CD4-positive, alpha-beta memory T cell (primary cell): ENCODE data around the gene ACYP1. TPM values are rescaled to one million over a fixed set of nuclear protein-coding genes. Genes with fewer than 3 reads are reported as not detected.

ENCODE experiments used
- CTCF ChIA-PET: fragments of 350-600 bp; sonication (Branson Sonifier 250); formaldehyde crosslinking; loops from one replicate; lab custom pipeline; 2021; ENCODE audit warnings: inconsistent platforms; ENCODE audit not compliant: partially characterized antibody; lab: Charles Lee
- POLR2A ChIA-PET: fragments of 350-600 bp; sonication (Branson Sonifier 250); formaldehyde crosslinking; loops from one replicate; lab custom pipeline; 2021; ENCODE audit not compliant: partially characterized antibody; lab: Charles Lee
- DNase-seq, 5 donors: peaks; one replicate each; pipeline versions ENCODE4 v3.0.0 to v3.0.0-alpha.2; 2020 to 2022; ENCODE audit warnings: mixed read lengths in 1 of 5
- H3K27ac ChIP-seq: one replicate; pipeline ENCODE4 v1.7.0; 2013; ENCODE audit warnings: low read depth, low read length
- H3K27me3 ChIP-seq: 2 replicates; pipeline ENCODE4 v1.7.0; 2013; ENCODE audit warnings: mild to moderate bottlenecking, low read length, moderate library complexity; ENCODE audit not compliant: insufficient read depth
- H3K36me3 ChIP-seq: 2 replicates; pipeline ENCODE4 v1.7.0; 2013; ENCODE audit warnings: mild to moderate bottlenecking, low read length, moderate library complexity; ENCODE audit not compliant: insufficient read depth
- H3K4me1 ChIP-seq: 2 replicates; pipeline ENCODE4 v1.7.0; 2013; ENCODE audit warnings: mild to moderate bottlenecking, low read length, moderate library complexity; ENCODE audit not compliant: insufficient read depth
- H3K4me3 ChIP-seq, 2 donors: one replicate each; pipeline ENCODE4 v1.7.0; 2013; ENCODE audit warnings: low read length in 2 of 2, mild to moderate bottlenecking in 1 of 2
- H3K9me3 ChIP-seq, 2 donors: one replicate each; pipeline ENCODE4 v1.7.0; 2013; ENCODE audit warnings: low read length in 2 of 2, control low read depth in 1 of 2; ENCODE audit not compliant: control insufficient read depth in 1 of 2
- H3K27ac Mint-ChIP-seq, 7 donors: one replicate each; pipeline ENCODE4 v1.8.0; 2020 to 2021; ENCODE audit warnings: mixed read lengths in 7 of 7, mild to moderate bottlenecking in 6 of 7, inconsistent platforms in 3 of 7, moderate library complexity in 3 of 7
- H3K27me3 Mint-ChIP-seq, 2 donors: one replicate each; pipeline ENCODE4 v1.8.0; 2020 to 2021; ENCODE audit warnings: mixed read lengths in 2 of 2
- H3K36me3 Mint-ChIP-seq, 2 donors: one replicate each; pipeline ENCODE4 v1.8.0; 2020 to 2021; ENCODE audit warnings: mixed read lengths in 2 of 2, inconsistent platforms in 1 of 2, mild to moderate bottlenecking in 1 of 2
- H3K4me1 Mint-ChIP-seq, 4 donors: one replicate each; pipeline ENCODE4 v1.8.0; 2020 to 2021; ENCODE audit warnings: mixed read lengths in 4 of 4, mild to moderate bottlenecking in 1 of 4
- H3K4me3 Mint-ChIP-seq, 8 donors: one replicate each; pipeline ENCODE4 v1.8.0; 2020 to 2021; ENCODE audit warnings: mixed read lengths in 8 of 8, mild to moderate bottlenecking in 7 of 8, moderate library complexity in 6 of 8, inconsistent platforms in 3 of 8
- H3K9me3 Mint-ChIP-seq, 8 donors: one replicate each; pipeline ENCODE4 v1.8.0; 2020 to 2021; ENCODE audit warnings: mixed read lengths in 8 of 8, mild to moderate bottlenecking in 5 of 8, inconsistent platforms in 3 of 8, moderate library complexity in 1 of 8
- intact Hi-C: fragments of 100-400 bp; cut with micrococcal nuclease; formaldehyde crosslinking; loops from one replicate; pipeline ENCODE4 v1.15.1; 2023
- polyA plus RNA-seq, 2 donors: library from polyadenylated mRNA; unstranded; fragments of 300-500 nt; fragmentation: Illumina TruSeq; gene quantifications; one replicate each; pipeline ENCODE4 v1.2.3, GENCODE V29; 2021
- total RNA-seq, 2 experiments: library from RNA; stranded (reverse); gene quantifications; one replicate each; pipeline ENCODE4 v1.2.3, GENCODE V29; 2021

The ACYP1 gene
- total and polyA plus RNA-seq, 4 experiments from 2014 or later, result 16.0 to 46.6 (median 29.6) TPM

GRCh38 chr14:75003250-75004027 lies 60.4 kb downstream of the ACYP1 start:
- ChIA-PET CTCF (interaction anchor here (1.3 to 1.7 kb wide), 5 partner anchors 8 to 142 kb away, joined by 3 to 10 read pairs (median 4); no protein-coding TSS in a partner anchor), POLR2A (interaction anchor here (1.0 to 2.5 kb wide), 17 partner anchors 8 to 291 kb away, joined by 3 to 16 read pairs (median 4); partner anchors contain the start of genes ACYP1, DLST and ZC2HC1C)
- H3K27me3 ChIP-seq, result no peaks in the 10 kb centered on the region
- Mint-ChIP-seq H3K27ac (peak overlapping the region; percentile 94 to 100 (median 99)), H3K4me1 (peaks cover 31 to 51% (median 40%) of the 10 kb centered on the region in 4 donors), H3K9me3 (no peaks in the 10 kb centered on the region), H3K36me3 (peaks cover 39 to 57% of the 10 kb centered on the region in 2 donors), H3K4me3 (peak overlapping the region; percentile 93 to 98 (median 97)), H3K27me3 (no peaks in the 10 kb centered on the region)
- peak overlapping the region; percentile 80 for H3K27ac ChIP-seq
- peaks cover 25% of the 10 kb centered on the region for H3K4me1 ChIP-seq
- H3K36me3 ChIP-seq, result peaks cover 31% of the 10 kb centered on the region
- no peaks in the 10 kb centered on the region for H3K9me3 ChIP-seq
- intact Hi-C loops, result loop anchor here (2.0 to 5.0 kb wide), 2 partner anchors 47 to 124 kb away; partner anchors contain the start of genes MLH3 and NEK9
- peak in 1 of 5 donors; percentile 3 for DNase-seq
- peak overlapping the region; percentile 70 to 89 for H3K4me3 ChIP-seq

Other genes with a start within 250 kb of the ACYP1 start
- gene PROX2, start 187.9 kb downstream of the ACYP1 start, total RNA-seq, result not detected
- under 1 TPM in 1 of 2 donors, not detected in 1; 0.05 TPM for gene PROX2, start 187.9 kb downstream of the ACYP1 start, polyA plus RNA-seq
- 100 to 1,000 TPM; 101 to 104 TPM for gene DLST, start 182.1 kb downstream of the ACYP1 start, total RNA-seq
- 10 to 100 TPM in 1 of 2 donors, 1 to 10 TPM in 1; 4.8 to 10.8 TPM for gene DLST, start 182.1 kb downstream of the ACYP1 start, polyA plus RNA-seq
- gene RPS6KL1, start 140.8 kb downstream of the ACYP1 start, total RNA-seq, result 1 to 10 TPM; 2.5 to 2.9 TPM
- gene RPS6KL1, start 140.8 kb downstream of the ACYP1 start, polyA plus RNA-seq, result under 1 TPM; 0.45 to 0.87 TPM
- not detected for gene PGF, start 108.4 kb downstream of the ACYP1 start, total RNA-seq
- under 1 TPM; 0.11 to 0.13 TPM for gene PGF, start 108.4 kb downstream of the ACYP1 start, polyA plus RNA-seq
- 10 to 100 TPM; 31.3 to 31.7 TPM for gene EIF2B2, start 61.1 kb downstream of the ACYP1 start, total RNA-seq
- gene EIF2B2, start 61.1 kb downstream of the ACYP1 start, polyA plus RNA-seq, result 10 to 100 TPM; 32.6 to 38.8 TPM
- 10 to 100 TPM; 24.9 to 26.8 TPM for gene MLH3, start 12.6 kb downstream of the ACYP1 start, total RNA-seq
- gene MLH3, start 12.6 kb downstream of the ACYP1 start, polyA plus RNA-seq, result 10 to 100 TPM in 1 of 2 donors, 1 to 10 TPM in 1; 3.9 to 12.6 TPM
- gene ZC2HC1C, start 5.6 kb upstream of the ACYP1 start, total RNA-seq, result under 1 TPM; 0.76 to 0.97 TPM
- gene ZC2HC1C, start 5.6 kb upstream of the ACYP1 start, polyA plus RNA-seq, result 1 to 10 TPM; 1.5 to 3.6 TPM
- 100 to 1,000 TPM; 129 to 133 TPM for gene NEK9, start 63.0 kb upstream of the ACYP1 start, total RNA-seq
- 10 to 100 TPM in 1 of 2 donors, 1 to 10 TPM in 1; 9.8 to 20.2 TPM for gene NEK9, start 63.0 kb upstream of the ACYP1 start, polyA plus RNA-seq
- 100 to 1,000 TPM; 202 to 217 TPM for gene TMED10, start 112.6 kb upstream of the ACYP1 start, total RNA-seq
- gene TMED10, start 112.6 kb upstream of the ACYP1 start, polyA plus RNA-seq, result 100 to 1,000 TPM; 338 to 425 TPM
- 1 to 10 TPM; 4.1 to 4.3 TPM for gene FOS, start 214.8 kb upstream of the ACYP1 start, total RNA-seq
- gene FOS, start 214.8 kb upstream of the ACYP1 start, polyA plus RNA-seq, result 100 to 1,000 TPM; 162 to 519 TPM